A204.1 (cell line): ENCODE measurements around the gene GTF3C2.
A peak's percentile ranks its signal among the peaks of the same experiment; 100 is the strongest.
"Not testable (repeated sequence)": the region's sequence is repeated elsewhere in the genome, so short reads cannot be mapped to it uniquely, and the experiment has no call there.

Source experiments
- FAIRE-seq: peaks from 2 replicates; lab custom pipeline; 2012; peaks lifted over from hg19 to GRCh38; lab: Jason Lieb, UNC

The GTF3C2 gene

DNA sequence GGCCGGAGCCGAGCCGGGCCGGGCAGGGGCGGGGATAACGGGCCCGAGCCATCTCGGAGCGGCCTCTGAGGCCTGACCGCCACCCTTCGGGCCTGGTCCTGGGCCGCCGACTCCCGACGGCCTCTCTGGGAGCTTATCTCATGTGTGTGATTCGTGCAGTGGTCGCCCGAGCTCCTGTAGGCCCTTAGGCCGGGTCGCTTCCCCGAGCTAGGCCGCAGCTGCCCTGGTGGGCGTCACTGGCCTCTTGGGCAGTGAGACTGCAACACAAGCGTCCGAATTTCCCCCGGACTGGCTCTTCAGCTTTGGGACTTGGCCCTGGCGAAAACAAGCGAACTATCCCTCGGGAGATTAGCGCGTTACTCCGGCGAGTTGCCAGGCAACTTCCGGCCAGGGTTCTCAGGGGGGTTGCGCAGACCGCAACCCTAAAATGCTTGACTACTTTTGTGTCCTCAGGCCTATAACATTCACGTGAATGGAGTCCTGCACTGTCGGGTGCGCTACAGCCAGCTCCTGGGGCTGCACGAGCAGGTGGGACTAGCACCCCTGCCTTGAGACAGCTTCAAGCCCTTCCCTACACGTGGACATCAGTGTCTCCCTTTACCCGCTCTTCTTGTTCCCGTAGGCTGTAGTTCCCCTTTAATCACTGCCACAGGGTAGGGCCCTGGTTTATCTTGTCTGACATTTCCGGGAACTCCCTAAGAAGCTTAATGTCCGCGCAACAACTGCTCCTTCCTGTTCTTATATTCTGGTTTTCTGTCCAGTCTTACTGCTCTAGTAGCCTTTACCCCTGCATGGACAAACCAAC, 14.5 kb upstream of the GTF3C2 start:
- FAIRE-seq = no peak

DNA sequence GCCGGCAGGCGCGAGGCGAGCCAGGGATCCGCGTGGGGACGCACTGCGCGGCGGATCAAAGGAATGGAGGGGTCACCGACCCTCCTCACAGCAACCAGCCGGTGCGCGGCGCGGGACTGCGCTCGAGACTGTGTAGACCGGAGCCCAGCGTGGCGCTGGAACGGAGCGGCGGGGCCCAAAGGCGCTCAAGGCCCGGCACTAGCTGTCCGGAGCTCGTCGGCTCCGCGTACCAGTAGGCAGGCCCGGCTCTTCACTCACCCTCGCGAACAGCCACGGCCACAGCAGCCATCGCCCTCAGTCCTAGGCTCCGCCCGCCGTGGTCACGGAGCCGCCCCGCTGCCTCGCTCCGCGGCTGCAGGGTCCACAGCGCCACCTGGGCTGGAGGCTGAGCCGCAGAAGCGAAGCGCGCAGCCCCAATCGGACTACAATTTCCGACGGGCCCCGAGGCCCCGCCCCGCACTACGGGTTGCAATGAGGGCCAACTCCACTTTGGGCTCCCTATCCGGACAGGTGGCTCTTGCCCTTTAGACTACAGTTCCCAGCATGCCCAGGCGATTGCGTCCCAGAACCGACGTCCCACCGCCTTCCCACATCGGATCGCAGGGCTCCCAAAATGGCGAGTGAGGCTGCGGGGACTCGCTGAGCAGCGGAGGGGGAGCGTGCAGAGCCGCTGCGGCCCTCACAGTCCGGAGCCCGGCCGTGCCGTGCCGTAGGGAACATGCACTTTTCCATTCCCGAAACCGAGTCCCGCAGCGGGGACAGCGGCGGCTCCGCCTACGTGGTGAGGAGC, 13.7 kb upstream of the GTF3C2 start, which contains the start of the genes EIF2B4 and SNX17:
TSS of gene EIF2B4 (minus strand) at position 313 of the 790 bp plus-strand sequence. CDS start at position 289, 24 bp downstream.
TSS of gene SNX17 (plus strand) at position 591 of the 790 bp plus-strand sequence. CDS start at position 719, 128 bp downstream.
- peak; percentile 29 for FAIRE-seq

DNA sequence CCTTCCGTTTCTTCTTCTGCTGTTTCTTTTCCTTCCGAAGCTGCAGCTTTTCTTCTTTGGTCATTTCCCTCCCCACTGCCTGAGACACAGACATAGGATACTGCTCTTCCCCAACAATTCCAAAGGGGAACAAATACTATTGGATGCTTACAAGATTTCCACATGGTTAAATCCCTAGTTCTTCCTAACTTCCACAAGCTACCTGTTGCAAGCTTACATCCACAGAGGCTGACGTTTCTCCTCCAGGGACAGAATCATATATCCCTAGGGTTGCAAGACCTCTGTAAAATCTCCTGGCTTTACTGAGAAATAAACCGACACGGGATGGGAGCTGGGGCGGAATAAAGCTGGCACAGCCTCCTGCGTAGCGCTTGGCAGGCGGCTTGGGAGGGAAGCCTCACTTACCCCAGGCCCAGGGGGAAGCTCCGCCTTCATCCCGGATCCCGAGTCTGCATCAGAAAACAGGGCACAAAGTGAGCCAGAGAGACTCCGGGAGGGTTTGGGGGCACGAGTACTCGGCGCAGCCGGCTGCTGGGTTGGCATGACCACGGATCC, 13.0 kb upstream of the GTF3C2 start:
- FAIRE-seq = no peak

DNA sequence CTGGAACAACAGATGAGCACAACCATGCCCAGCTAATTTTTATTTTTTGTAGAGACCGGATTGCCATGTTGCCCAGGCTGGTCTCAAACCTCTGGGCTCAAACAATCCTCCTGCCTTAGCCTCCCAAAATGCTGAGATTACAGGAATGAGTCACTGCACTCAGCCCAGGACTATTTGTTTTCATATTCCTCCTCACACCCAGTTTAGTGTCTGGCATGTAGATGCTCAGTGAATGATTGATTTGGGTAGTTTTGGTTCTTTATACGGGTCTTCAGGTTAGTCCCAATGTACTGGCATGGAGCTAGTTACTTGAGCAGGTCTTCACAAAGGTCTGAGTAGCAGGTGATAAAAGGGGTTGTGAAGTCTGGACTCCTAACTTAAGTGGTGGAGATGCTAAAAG, 7.4 kb upstream of the GTF3C2 start:
- no peak for FAIRE-seq

DNA sequence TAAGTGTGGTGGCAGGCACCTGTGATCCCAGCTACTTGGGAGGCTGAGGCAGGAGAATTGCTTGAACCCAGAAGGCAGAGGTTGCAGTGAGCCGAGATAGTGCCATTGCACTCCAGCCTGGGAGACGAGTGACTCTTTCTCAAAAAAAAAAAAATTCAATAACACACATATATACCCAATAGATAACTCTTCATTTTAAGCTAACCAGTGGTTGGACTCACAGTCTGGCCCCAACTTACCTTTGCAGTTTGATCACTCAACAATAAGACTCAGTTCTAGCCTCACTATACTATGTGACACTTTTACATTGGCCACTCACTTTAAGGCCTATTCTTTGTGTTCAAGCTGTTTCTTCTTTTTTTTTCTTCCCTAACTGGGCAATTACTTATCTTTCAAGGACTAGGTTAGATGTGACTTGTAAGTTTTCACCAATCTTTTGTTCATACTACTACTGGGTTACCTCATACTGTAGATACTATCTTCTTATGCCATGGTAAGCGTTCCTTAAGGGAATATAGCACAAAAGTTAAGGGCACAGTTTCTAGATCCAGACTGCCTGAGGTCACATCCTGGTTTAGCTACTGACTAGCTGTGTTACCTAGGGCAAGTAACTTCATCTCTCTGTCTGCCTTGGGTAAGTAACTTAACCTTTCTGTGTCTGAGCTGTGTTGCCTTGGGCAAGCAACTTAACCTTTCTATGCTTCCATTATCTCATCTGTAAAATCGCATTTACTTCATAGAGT, 6.3 kb upstream of the GTF3C2 start:
- FAIRE-seq = no peak

DNA sequence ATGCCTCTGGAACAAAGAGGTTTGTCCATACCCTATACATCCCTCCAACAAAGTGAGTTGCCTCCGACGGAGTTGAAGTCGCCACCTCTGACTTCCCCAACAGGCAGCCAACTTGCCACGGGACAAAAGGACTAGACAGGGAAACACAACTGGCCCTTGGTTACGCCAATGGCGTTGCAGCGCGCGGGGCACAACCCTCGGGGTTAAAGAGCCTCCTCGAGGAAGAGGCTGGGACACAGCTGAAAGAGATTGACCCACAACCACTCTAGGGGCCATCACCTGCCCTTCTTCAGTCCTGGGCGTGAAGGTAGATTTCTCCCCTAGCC, 545 bp downstream of the GTF3C2 start:
- FAIRE-seq = no peak

DNA sequence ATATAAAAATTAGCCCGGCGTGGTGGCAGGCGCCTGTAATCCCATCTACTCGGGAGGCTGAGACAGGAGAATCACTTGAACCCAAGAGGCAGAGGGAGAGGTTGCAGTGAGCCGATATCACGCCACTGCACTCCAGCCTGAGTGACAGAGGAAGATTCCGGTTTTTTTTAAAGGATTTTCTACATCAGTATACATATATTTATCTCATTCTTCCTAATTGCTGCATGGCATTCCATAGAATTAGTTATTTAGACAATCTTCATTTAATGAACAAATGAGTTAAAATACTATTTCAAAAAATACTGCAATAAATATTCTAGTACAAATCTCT, 2.0 kb downstream of the GTF3C2 start:
- no peak for FAIRE-seq

DNA sequence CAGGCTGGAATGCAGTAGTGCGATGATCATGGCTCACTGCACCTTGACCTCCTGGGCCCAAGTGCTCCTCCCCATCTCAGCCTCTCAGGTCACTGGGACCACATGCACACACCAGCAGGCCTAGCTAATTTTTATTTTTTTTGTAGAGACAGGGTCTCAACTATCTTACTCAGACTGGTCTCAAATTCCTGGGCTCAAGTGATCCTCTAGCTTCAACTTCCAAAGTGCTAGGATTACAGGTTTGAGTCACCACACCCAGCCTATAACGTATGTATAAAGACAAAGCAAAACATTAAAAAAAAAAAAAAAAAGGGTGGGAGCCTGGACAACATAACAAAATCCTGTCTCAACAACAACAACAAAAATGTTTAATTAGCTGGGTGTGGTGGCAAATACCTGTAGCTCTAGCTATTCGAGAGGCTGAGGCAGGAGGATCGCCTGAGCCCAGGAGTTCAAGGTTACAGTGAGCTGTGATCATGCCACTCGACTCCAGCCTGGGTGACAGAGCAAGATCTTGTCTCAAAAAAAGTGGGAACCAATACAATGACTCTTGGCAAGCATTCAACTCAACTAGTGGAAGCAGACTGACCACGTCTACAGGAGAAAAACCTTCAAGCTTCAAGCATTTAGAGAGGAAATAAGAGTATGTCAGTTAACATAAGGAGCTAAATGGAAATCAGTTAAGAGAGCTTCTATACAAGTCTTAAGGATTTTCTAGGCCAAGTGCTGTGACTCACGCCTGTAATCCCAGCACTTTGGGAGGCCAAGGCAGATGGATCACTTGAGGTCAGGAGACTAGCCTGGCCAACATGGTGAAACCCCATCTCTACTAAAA, 2.6 kb downstream of the GTF3C2 start:
- FAIRE-seq = no peak

DNA sequence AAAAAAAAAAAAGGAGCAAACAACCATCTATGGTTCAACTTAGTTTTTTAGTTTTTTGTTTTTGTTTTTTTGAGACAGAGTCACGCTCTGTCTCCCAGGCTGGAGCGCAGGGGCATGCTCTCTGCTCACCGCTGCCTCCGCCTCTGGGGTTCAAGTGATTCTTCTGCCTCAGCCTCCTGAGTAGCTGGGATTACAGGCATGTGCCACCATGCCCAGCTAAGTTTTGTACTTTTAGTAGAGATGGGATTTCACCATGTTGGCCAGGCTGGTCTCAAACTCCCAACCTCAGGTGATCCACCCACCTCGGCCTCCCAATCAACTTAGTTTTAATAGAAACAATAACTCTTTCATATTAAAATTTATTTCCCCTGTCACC, 3.2 kb downstream of the GTF3C2 start:
- FAIRE-seq = not testable (repeated sequence)

DNA sequence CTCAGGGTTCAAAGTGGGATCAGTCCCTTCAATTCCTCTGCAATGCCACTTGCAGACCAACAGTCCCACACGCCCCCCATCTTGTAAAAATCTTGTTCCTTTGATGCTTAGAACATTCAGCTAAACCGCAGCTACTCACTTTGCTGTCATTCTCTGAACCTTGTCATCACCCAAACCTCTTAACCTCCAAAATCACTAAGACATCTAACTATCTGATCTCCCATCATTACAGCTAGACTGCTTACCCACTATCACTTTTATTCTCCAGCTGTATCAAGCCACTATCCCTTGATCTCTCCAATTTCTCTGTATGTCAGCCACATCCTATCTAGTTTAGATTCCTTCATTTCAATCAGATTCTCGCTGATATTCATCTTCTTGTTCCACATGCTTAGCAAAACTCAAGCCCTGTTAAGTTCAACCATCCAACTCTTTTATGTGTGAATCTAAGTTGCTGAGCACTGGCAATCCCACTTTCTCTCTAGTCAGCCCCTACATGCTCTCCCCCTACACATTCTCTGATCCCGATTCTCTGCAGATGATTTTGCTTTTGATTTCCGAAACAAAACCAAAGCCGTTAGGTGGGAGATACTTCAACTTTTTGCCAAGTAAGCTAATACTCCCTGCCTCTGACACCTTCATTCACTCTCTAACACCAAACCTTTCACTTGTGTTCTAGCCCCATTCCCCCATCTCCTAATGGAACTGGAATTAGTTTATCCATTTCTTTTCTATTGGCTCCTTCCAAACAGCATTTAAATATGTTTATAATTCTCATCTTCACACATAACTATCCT, 4.6 kb downstream of the GTF3C2 start:
- no peak for FAIRE-seq

DNA sequence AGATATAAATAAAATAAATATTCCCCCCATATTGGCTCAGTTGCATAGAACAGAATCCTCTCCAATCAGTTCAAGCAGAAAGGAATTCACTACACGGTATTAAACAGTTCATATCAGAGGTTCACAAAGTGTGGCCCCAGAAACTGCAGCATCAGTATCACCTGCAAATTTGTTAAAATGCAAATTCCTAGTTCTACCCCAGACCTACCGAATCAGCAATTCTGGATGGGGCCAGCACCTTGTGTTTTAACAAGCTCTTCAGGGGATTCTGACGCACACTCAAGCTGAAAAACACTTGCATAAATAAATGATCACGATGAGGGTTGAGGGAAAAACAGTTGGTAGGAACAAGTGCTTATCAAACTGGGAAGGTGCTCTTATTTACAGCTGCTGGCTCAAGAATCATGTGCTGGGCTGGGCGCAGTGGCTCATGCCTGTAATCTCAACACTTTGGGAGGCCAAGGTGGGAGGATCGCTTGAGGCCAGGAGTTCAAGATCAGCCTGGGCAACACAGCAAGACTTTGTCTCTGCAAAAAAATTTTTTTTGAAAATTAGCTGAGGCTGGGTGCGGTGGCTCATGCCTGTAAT, 6.4 kb downstream of the GTF3C2 start:
- no peak for FAIRE-seq

DNA sequence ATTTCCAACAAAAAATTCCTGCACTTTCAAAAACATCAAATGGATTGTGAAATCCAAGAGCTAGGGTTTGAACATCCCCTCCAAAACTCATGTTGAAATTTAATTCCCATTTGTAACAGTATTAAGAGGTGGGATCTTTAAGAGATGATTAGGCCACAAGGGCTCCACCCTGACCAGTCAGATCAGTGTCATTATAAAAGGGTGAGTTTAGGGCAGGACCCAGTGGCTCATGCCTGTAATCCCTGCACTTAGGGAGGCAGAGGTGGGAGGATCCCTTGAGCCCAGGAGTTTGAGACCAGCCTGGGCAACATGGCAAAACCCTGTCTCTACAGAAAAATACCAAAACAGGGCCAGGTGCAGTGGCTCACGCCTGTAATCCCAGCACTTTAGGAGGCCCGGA, 8.9 kb downstream of the GTF3C2 start:
- FAIRE-seq = no peak

DNA sequence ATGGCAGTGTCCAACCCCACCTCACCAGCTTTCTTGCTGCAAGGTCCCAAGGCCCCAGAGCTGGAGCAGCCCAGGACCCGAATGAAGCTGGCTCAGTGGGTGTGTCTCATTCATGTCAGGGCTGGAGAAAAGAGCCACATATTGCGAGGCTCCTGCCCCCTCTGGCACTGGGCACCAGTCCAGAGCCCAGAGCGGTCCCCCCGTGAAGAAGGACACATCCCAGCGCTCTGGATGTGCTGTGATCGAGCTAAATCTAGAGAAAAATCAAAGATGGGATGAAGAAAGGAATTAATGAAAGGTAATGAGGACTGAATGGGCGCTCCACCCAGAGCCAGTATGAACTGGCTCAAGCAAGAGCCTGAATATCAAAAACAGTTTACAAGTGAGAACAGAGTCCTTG, 20.4 kb downstream of the GTF3C2 start:
- no peak for FAIRE-seq

DNA sequence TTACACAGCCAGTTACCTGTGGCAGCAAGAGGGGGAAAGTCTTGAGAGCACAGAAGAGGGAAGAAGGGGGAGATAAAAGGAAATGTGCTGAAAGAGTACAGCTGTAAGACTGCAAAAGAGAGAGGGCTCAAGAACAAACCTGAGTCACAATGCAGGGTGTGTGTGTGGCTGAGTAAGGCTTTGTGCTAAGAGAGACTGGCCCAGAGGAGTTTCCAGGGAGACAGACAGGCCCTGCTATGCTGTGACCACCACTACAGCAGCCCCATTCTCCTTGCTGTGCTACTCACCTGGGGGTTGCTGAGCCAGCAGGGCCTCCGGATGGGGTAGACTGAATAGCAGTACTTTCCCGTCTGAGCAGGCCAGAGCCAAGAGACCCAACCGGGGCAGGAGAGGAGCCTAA, 21.3 kb downstream of the GTF3C2 start:
- no peak for FAIRE-seq

DNA sequence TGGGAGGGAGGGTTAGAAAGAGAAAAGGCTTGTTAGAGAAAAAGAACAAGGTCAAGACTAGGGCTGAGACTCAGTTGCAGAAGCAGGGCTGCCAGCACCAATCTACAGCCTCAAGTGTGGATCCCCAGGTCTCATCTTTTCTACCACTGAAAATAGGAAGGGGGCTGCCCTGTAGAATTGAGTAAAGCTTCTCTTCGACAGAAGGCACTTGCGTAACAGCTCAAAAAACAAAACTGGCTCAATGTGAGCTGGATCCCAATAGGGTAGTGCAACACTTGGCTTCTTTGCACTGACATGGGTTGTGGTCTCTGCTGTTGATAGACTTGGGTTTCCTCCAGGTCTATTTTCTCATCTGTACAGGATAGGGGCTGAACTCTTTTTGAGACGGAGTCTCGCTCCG, 31.8 kb downstream of the GTF3C2 start:
- FAIRE-seq = no peak

DNA sequence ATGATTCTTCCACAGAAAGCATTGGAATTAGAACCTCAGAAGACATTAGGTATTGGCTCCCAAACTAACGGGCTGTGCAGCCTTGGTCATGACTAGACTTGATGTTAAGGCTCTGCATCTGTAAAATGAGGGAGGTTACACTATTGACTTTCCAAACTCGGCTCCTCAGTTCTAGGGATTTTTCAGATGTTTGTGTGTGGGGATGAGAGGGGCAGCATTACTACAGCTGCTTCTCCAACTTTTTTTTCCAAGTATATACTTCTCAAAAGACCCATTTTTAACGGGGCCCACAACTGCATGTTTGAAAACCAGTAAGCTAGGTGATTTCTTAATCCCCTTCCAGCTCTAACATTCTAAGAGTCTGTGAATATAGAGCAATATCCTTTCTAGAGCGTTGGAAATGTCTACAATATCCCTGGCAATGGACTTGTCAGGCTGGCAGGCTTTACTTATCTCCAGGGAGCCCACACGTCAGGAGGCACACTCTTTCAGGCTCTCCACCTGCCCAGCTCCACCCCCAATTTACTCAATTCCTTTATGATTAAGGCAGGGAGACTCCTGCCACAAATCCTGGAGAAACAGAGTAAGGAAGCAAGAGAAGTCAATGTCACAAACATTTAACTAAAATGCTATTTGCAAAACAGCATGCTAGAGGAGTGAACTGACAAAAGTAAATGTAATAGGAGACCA, 32.8 kb downstream of the GTF3C2 start:
- FAIRE-seq = no peak

DNA sequence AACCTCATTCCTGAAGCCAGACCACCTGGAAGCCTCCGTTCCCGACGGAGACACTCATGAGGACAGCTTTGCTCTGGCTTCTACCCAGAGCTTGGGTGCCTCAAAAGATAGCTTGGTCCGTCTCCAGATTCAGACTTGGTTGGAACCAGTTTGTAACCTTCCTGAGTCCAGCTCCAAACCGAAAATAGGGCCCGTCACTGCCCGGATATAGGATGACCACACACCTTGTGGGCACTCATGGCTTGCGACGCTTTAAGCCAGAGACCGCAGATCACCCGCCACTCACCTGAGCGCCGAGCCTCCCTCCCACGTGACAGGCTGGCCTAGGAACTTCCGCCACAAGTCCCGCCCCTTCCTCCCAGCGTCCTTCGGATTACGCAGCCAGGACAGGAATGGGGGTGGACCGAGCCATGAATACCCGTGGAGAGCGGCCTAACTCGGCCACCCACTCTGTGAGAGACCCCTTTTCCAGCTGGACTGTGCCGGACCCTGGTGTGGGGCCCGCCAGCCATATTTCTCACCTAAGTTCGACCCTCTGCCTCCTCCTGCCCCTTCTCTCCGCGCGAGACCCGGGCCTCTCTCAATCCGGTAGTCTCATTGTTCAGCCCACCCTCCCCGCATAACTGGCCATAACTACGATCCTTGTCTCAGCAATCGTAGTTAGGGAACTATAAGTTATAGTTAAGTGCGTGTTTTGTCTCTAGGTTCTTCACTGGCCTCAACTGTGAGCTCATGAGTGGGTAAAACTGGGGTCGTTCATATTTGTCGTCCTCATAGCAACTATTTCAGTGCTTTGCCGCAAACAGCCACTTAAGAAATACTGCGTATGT, 33.6 kb downstream of the GTF3C2 start, which contains the start of gene MPV17:
TSS of gene MPV17 (minus strand) at position 332 of the 830 bp plus-strand sequence. CDS start 580 bp downstream, outside the sequence.
- no peak for FAIRE-seq

DNA sequence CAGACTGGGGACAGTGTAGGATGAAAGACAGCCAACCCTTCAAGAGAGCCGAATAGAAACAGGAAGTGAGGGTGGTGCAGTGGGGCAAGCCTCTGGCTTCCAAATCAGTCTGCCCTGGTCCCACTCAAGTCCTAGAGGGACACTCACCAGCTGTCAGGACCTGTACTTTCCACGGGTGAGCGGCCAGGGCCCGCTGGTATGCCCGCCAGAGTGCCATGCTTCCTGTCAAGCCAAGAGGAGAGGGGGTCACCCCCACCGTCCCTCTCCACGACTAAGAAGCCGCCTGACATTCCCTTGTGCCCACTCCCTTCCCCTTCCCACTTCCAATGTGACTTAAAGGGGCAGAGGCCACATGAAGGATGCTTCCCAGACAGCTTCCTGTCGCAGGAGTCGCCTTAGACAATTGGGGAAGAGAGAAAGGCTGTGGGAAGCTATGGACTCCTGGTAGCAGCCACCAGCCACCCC, 34.2 kb downstream of the GTF3C2 start:
- FAIRE-seq = no peak
